ENCODE results near the gene GGA3.
"Not testable (repeated sequence)": the region's sequence is repeated elsewhere in the genome, so short reads cannot be mapped to it uniquely, and the experiment has no call there.

Gene GGA3, protein sequence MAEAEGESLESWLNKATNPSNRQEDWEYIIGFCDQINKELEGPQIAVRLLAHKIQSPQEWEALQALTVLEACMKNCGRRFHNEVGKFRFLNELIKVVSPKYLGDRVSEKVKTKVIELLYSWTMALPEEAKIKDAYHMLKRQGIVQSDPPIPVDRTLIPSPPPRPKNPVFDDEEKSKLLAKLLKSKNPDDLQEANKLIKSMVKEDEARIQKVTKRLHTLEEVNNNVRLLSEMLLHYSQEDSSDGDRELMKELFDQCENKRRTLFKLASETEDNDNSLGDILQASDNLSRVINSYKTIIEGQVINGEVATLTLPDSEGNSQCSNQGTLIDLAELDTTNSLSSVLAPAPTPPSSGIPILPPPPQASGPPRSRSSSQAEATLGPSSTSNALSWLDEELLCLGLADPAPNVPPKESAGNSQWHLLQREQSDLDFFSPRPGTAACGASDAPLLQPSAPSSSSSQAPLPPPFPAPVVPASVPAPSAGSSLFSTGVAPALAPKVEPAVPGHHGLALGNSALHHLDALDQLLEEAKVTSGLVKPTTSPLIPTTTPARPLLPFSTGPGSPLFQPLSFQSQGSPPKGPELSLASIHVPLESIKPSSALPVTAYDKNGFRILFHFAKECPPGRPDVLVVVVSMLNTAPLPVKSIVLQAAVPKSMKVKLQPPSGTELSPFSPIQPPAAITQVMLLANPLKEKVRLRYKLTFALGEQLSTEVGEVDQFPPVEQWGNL
- total RNA-seq = 100 to 138 (median 109) reads per million in 4 experiments

DNA sequence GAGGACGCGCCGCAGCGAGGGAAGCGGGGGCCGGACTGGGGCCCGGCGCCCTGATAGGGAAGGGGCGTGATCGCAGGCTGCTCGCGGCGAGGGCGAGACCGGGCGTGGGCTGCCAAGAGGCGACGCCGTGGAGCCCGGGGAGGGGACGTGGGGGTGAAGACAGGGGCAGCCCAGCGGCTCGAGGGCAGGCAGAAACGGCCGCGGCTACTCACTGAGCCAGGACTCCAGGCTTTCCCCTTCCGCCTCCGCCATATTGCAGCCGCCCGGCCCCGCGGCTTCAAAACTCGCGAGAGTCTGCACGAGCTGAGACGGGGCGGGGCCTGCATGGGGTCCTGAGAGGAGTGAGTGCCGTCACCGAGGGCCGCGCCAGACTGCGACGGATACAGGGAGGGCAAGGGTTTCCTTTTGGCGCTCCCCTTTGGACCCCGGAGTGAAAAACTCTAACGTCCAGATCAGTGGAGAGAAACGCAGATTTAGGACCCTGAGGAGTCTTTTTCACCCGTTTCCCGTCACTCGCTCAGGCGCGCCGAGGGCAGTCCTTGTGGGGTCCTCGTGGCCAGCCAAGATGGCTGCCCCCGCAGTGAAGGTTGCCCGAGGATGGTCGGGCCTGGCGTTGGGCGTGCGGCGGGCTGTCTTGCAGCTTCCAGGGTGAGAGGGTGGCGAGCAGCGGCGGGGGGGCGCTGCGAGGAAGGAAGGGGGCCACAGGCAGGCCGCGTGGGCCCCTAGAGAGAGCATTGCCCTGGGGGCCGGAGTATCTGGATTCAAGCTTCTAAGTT is at the start of gene GGA3, which contains the start of gene MRPS7:
GGA3 (minus strand) TSS at position 271 of the 776 bp plus-strand sequence; CDS start at position 252, 19 bp downstream.
MRPS7 (plus strand) TSS at position 544 of the 776 bp plus-strand sequence; CDS start at position 566, 22 bp downstream.
- peak; percentile 93 for DNase-seq

DNA sequence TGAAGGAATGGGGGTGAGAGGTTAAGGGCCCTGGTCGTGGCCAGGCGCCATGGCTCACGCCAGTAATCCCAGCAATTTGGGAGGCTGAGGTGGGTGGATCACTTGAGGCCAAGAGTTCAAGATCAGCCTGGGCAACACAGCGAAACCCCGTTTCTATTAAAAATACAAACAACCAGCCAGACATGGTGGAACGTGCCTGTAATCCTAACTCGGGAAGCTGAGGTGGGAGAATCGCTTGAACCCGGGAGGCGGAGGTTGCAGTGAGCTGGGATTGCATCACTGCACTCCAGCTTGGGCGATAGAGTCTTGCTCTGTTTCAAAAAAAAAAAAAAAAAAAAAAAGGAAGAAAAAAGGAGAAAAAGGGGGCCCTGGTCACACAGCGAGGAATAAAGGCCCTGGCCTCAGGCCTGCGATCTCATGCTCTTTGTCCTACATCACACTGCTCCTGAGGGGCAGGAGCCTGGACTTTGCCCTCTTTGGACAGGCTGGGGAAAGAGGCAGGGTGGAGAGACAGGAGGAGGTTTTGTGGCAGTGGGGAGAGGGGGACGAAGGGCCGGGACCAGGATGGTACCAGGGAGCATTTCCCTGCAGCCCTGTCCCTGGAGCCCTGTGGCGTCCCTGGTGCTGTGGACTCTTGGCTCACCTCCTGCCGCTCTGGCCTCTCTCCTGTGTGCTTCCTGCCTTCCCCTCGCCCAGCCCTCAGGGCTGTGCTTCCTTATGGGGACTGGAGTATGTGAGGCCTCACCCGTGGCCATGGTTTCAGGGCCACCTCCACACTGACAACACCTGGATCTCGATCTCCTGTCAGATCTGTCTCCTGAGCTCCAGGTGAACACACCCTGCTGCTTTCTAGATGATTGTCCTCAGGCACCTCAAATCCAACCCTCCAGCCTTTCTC is 47.6 kb upstream of the GGA3 start:
- no peak for DNase-seq

DNA sequence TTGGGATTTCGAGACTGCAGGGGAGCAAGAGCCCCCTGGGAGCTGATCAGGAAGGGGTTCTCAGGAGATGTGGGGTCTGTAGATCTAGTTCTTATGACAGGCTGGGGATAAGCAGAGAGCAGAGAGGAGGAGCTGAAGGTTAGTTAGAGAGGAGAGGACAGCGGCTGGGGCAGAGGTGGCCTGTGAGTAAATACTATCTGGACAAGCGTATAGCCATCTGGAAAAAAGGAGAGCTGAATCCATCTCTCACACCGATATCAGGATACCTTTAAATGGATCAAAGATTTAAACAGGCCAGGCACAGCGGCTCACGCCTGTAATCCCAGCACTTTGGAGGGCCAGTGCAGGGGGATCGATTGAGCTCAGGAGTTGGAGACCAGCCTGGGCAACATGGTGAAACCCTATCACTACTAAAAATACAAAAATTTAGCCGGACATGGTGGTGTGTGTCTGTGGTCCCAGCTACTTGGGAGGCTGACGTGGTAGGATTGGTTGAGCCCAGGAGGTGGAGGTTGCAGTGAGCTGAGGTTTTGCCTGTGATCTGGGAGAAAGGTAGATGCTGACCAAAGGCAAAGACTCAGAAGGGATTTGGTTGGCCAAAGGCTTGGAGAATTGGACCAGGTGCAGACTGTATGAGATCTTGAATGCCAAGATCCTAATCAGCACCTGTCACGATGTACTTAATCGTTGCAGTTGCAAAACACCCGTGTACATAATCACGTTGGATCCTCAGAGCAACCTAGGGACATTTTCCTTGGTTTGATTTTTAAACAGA is 46.7 kb upstream of the GGA3 start:
- DNase-seq = no peak

DNA sequence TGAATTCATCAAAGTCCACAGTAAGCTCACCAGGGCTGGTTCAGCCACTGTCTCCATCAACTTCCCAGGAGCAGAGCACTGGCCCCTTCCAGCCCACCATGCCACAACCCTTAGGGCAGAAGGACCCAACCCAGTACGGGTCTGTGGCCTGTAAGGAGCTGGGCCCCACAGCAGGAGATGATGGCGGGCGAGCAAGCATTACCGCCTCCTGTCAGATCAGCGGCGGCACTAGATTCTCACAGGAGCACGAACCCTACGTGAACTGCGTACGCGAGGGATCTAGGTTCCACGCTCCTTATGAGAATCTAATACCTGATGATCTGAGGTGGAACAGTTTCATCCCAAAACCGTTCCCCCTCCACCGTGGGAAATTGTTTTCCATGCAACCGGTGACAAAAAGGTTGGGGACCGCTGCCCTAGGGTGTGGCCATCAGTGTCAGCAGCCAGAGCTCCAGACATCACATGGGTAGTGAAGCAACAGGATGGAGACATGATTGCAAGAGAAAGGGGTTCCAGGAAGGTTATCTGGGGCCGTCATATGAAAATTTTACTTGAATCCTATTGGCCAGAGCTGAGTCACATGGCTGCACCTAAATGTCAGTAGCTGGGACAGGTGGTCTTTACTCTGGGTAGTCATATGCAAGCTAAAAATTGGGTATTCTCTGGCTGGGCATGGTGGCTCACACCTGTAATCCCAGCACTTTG is 40.2 kb upstream of the GGA3 start:
- DNase-seq = no peak

DNA sequence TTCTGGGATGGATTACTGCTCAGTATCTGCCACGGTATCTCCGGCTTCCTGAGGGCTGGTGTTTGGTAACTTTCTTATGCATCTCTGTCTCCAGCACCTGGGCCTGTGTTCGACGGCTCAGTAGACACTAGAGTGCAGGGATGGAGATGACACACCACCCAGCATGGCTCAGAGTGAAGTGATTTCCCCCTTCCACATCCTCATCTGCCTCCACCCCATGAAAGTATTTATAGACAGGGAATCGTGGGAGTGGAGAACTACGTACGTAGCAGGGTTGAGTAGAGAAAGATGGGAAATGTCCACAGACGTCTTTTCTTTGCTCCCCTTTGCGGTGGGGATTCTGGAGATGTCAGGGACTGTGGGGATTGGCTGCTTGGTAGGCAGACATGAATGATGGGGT is 39.6 kb upstream of the GGA3 start:
- DNase-seq = no peak

DNA sequence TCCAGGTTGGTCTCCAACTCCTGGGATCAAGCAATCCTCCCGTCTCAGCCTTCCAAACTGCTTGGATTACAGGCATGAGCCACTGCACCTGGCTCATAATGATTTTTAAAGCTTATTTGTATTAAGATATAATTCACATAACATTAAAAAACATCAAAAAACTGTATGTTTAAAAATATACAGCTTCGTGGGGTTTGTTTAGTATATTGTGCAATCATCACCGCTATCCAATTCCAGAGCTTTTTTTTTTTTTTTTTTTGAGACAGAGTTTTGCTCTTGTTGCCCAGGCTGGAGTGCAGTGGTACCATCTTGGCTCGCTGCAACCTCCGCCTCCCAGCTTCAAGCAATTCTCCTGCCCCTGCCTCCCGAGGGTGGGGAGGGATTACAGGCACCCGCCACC is 38.9 kb upstream of the GGA3 start:
- no peak for DNase-seq

DNA sequence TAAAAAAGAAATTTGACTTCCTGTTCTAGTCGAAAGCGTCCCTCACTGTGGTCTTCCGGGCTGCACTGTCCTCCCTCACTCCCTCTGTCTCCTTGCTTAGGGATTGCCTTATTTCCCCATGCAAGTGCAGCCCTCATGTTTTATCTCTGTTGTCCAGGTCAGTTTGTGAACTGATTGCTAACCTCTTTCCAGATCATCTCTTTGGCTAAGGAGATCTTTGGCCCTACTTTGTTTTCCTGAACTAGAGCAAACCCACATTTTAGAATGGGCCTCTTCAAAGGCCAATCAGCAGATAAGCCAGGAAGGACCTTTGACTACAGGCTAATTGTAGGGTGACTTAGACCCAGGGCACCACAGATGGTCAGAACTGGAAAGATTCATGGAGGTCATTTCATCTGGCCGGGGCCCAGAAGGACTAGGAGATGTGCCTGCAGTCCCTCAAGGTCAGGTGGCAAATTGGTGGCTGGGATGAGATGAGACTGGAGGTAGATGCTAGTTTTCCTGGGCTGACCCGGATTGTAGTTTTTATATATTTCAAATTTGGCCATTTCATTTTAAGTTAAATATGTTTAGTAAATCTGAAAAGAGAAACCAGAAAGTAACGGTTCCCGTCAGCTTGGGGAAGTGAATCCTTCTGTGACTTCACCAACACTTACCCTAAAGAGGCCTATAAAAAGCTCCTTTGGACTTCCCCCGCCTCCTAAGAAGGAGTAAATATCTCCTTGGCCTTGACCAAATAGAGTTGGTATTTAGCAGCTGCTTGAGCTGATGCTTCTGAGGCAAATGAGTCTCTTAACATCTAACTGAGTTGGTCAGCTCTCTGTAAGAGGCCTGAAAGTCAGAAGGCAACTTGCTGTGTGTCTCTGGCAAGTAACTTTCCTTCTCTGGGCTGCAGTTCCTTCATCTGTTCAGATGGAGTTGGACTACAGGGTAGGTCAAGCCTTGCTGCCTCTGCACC is 34.1 kb upstream of the GGA3 start:
- DNase-seq = no peak

DNA sequence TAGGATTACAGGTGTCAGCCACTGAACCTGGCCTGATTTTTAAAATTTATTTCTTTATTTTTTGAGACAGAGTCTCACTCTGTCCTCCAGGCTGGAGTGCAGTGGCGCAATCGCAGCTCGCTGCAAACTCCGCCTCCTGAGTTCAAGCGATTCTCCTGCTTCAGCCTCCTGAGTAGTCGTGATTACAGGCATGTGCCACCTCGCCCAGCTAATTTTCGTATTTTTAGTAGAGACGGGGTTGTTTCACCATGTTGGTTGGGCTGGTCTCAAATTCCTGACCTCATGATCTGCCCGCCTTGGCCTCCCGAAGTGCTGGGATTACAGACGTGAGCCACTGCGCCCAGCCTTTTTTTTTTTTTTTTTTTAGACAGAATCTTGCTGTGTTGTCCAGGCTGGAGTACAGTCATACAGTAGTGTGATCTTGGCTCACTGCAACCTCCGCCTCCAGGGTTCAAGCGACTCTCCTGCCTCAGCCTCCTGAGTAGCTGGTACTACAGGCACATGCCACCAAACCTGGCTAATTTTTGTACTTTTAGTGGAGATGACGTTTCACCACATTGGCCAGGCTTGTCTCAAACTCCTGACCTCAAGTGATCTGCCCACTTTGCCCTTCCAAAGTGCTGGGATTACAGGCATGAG is 31.5 kb upstream of the GGA3 start:
- not testable (repeated sequence) for DNase-seq

DNA sequence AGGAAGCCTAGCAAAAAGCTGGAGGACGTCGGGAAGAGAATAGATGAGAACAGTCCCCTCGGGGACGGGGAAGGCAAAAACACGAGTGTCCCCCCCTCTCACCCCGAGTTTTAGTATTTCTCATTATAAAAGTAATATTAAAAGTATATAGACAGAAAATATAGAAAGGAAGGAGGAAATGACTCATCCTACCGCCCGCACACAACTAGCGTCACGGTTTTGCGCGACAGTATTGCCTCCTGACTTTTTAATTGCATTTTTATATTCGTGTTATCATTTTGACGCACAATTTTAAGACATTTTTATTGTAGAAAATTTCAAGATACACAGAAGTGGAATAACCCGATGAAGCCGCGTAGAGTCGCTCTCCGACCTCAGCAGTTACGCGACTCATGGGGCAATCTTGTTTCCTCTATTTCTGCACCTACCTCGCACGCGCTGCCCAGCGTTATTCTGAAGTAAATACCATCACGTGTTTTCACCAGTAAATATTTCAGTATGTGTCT is 28.5 kb upstream of the GGA3 start:
- peak; percentile 56 for DNase-seq

DNA sequence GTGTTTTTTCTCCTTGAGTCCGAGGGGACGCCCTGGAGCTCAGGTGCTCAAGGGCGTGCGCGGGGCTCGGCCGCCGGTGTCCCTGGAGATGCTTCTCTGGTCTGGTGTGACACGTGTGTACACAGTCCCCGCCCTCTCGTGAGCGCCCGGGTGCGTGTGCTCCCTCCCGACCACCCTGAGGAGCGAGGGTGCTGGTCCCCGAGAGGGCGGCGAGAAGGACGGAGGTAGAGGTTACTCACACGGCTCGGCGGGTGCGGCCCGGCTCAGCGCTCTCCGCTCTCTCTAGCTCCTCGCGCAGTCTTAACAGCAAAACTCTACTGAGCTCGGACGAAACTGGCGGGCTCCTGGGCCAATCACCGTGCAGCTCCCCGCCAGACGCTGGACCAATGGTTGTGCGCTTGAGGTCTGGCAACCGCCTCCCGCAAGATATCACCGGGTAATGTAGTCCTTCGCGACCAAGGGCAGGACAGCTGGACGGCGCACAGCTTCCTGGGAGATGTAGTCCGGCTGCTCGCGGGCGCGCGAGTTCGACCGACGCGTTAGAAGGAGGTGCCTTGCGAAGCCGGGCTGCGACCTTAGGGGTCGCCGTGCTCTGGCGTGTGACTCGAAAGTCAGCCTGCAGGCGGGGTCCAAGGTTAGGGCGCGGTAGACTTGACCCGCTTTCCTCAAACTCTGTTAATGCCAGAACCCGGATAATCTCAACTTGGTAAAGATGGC is 27.9 kb upstream of the GGA3 start, which contains the start of gene SLC25A19:
SLC25A19 (minus strand) TSS at position 319 of the 717 bp plus-strand sequence. CDS start 2,669 bp downstream, outside the sequence.
- DNase-seq = peak; percentile 94

DNA sequence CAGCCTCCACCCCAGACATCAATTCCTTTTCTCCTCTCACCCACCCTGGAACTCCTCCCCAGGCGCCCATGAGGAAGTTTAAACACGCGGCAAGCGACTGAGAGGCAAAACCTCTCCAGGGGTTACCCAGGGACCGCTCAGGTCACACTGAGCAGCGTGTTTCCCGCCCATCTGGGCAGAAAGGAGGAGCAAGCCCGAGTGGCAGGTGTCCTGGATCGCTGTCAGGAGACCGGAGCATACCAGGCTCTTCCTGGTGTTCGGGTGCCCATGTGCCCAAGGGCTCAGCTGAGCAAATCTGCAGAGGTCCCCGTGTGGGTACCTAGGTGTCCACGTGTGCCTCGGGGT is 27.3 kb upstream of the GGA3 start:
- peak; percentile 48 for DNase-seq

DNA sequence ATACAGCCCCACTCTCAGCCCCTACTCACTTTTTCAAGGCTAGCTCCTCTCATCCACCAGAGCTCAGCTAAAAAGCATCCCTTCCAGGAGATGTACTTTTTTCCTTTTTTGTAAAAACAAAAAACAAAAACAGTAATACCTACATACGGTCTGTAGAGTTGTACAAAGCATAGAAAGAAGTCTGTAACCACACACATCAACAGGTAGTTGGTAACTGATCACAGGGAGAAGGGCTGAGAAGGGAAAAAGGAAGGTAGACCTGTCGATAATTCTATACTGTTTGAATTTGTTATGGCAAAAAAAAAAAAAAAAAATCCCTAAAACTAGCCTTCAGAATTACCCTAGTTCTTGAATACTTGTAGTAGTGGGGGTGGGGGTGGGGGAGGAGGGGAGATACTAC is 27.0 kb upstream of the GGA3 start:
- no peak for DNase-seq

DNA sequence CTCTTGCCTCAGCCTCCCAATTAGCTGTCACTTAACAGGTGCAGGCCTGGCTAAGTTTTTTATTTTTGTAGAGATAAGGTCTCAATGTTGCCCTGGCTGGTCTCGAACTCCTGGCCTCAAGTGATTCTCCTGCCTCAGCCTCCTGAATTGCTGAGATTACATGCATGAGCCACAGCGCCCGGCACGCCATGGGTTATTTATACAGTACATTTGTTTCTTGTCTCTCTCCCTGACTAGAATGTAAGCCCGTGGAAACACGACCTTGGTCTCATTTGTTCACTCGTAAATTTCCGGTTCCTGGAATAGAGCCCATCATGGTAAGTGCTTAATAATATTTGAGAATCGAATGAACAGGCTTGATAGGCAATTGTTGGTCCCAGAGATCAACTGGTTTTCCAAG is 25.8 kb upstream of the GGA3 start:
- DNase-seq = no peak

DNA sequence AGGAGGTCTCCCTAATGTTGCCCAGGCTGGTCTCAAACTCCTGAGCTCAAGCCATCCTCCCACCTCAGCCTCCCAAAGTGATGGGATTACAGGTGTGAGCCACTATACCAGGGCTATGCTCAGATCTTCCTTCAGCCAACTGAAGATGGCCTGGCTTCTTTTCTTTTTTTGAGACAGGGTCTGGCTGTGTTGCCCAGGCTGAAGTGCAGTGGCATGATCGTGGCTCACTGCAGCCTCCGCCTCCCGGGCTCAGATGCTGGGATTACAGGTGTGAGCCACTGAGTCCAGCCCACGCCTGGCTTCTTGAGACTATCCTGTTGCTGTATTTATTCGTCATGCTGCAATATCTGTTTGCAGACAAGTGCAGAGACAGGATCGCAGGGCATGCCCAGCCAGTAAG is 23.7 kb upstream of the GGA3 start:
- DNase-seq = no peak

DNA sequence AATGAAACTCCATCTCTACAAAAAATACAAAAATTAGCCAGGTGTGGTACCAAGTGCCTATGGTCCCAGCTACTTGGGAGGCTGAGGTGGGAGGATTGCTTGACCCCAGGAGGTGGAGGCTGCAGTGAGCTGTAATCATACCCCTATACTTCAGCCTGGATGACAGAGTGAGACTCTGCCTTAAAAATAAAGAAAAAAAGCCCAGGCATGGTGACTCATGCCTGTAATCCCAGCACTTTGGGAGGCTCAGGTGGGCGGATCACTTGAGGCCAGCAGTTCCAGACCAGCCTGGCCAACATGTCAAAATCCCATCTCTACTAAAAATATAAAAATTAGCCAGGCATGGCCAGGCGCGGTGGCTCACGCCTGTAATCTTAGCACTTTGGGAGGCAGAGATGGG is 18.8 kb upstream of the GGA3 start:
- DNase-seq = not testable (repeated sequence)

DNA sequence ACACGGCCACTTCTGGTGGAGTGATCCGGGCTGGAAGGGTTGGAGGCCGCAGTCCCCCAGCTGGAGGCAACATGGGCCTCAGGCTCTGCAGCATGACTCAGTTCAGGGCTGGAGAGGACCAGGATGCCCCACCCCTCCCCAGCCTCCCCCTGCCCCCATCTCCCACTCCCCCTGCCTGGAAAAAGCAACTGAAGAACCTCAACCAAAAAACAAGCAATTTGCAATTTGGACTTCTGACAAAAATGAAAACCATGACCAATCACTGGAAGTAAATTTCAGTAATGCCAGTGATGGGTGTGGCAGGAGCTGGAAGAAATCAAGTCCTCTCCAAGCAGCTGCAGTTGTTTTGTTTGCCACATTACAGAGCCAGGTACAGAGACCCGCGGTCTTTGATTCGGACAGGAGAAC is 16.3 kb upstream of the GGA3 start:
- DNase-seq = no peak

DNA sequence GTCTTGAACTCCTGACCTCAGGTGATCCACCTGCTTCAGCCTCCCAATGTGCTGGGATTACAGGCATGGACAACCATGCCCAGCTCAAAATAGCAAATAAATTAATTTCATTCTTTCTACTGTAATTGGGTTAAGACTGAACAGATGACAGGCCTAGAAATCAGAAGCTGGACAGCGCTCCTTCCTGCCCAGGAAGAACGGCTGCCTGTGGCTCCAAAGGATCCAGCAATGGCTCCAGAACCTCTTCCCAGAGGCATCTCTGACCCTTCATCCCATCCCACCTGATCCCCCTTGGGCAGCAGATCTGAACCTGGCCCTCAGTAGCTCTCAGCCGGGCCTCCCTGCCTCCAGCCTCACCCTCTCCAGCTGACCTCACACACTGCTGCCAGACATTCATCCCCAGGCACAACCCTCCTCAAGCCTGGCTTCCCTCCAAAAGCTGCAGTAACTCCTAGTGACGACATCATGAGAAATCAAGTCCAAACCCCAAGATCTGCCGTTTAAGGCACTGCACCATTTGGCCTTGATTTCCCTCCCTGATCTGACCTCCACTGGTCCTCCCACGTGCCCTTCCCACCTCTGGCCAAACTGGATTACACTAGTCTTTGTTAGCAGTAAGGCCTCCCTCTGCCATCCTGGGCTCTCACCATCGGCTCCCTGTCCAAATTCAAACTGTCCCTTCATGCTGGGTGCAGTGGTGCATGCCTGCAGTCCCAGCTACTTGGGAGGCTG is 12.7 kb upstream of the GGA3 start:
- DNase-seq = no peak

Measured in effector CD8-positive, alpha-beta T cell (primary cell).